ENCODE data around the gene PPP1R9A. TPM values are rescaled to one million over a fixed set of nuclear protein-coding genes. Genes with fewer than 3 reads are reported as not detected.

The PPP1R9A gene
- total RNA-seq, 4 donors from 2014 or later, result 15.7 to 37.6 (median 27.6) TPM

- Histone ChIP-seq H3K4me1 (peaks cover 0 to 43% (median 3%) of the 10 kb centered on the region in 4 donors), H3K27me3 (no peaks in the 10 kb centered on the region), H3K27ac (no peak overlapping the region), H3K36me3 (no peaks in the 10 kb centered on the region), H3K9me3 (no peaks in the 10 kb centered on the region), H3K4me3 (no peak overlapping the region)
- 43 to 49% methylated on average over 4 of the region's 4 CpGs for WGBS, 2 donors
- no peak for DNase-seq (ENCODE audit: low spot score in 2 of 2)
- TF ChIP-seq, protein P1, sequence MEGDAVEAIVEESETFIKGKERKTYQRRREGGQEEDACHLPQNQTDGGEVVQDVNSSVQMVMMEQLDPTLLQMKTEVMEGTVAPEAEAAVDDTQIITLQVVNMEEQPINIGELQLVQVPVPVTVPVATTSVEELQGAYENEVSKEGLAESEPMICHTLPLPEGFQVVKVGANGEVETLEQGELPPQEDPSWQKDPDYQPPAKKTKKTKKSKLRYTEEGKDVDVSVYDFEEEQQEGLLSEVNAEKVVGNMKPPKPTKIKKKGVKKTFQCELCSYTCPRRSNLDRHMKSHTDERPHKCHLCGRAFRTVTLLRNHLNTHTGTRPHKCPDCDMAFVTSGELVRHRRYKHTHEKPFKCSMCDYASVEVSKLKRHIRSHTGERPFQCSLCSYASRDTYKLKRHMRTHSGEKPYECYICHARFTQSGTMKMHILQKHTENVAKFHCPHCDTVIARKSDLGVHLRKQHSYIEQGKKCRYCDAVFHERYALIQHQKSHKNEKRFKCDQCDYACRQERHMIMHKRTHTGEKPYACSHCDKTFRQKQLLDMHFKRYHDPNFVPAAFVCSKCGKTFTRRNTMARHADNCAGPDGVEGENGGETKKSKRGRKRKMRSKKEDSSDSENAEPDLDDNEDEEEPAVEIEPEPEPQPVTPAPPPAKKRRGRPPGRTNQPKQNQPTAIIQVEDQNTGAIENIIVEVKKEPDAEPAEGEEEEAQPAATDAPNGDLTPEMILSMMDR (IDR thresholded peaks at IDR 0.05), result no peak
- TF ChIP-seq EP300 (IDR thresholded peaks at IDR 0.05) (no peak), POLR2A (IDR thresholded peaks at IDR 0.05) (no peak)
These were observed 63.9 kb downstream of the PPP1R9A start for GRCh38 chr7:94971051-94971867.

- H3K9me3 ChIP-seq, result no peaks in the 10 kb centered on the region
- no peaks in the 10 kb centered on the region for H3K36me3 ChIP-seq
- no peak overlapping the region for H3K27ac ChIP-seq
- DNase-seq (ENCODE audit: low spot score in 2 of 2), result no peak
- no peak overlapping the region for H3K4me3 ChIP-seq
- peaks cover 0 to 43% (median 3%) of the 10 kb centered on the region in 4 donors for H3K4me1 ChIP-seq
- H3K27me3 ChIP-seq, result no peaks in the 10 kb centered on the region
- WGBS, 2 donors, result 30 to 34% methylated on average over 2 of the region's 2 CpGs
- no peak for TF ChIP-seq EP300 (IDR thresholded peaks at IDR 0.05)
- no peak for TF ChIP-seq POLR2A (IDR thresholded peaks at IDR 0.05)
- TF ChIP-seq, protein P1 (IDR thresholded peaks at IDR 0.05), result no peak
These were observed 64.9 kb downstream of the PPP1R9A start for GRCh38 chr7:94972296-94972695.

DNA sequence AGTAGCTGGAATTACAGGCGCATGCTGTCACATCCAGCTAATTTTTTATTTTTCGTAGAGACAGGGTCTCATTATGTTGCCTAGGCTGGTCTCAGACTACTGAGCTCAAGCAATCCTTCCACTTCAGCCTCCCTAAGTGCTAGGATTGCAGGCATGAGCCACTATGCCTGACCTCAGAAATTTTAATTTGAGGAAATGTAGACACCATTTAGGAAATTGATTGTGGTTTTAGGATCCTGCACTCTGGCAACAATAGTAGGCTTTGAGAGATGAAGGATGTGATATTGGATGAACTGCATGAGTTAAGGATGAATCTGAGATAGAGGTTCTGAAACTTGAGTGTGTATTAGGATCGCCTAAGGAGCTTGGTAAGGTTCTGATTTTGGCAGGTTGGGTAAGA lies 66.5 kb downstream of the PPP1R9A start:
- Histone ChIP-seq H3K4me3 (no peak overlapping the region), H3K27me3 (no peaks in the 10 kb centered on the region), H3K27ac (no peak overlapping the region), H3K9me3 (no peaks in the 10 kb centered on the region), H3K36me3 (no peaks in the 10 kb centered on the region), H3K4me1 (peaks cover 0 to 43% (median 3%) of the 10 kb centered on the region in 4 donors)
- 95 to 96% methylated on average over 3 of the region's 3 CpGs for WGBS, 2 donors
- TF ChIP-seq POLR2A (IDR thresholded peaks at IDR 0.05) (no peak), EP300 (IDR thresholded peaks at IDR 0.05) (no peak)
- TF ChIP-seq, protein P1 (IDR thresholded peaks at IDR 0.05), result no peak
- DNase-seq (ENCODE audit: low spot score in 2 of 2), result no peak

- Histone ChIP-seq H3K9me3 (no peaks in the 10 kb centered on the region), H3K4me3 (no peak overlapping the region), H3K4me1 (peaks cover 0 to 41% (median 3%) of the 10 kb centered on the region in 4 donors), H3K27ac (no peak overlapping the region), H3K36me3 (no peaks in the 10 kb centered on the region), H3K27me3 (no peaks in the 10 kb centered on the region)
- no peak for DNase-seq (ENCODE audit: low spot score in 2 of 2)
- WGBS, 2 donors, result 70 to 72% methylated on average over 4 of the region's 4 CpGs
- TF ChIP-seq EP300 (IDR thresholded peaks at IDR 0.05), result no peak
- TF ChIP-seq, protein P1 (IDR thresholded peaks at IDR 0.05), result no peak
These were observed 67.0 kb downstream of the PPP1R9A start for GRCh38 chr7:94974423-94974822.

GRCh38 chr7:94975336-94975735 lies 67.9 kb downstream of the PPP1R9A start:
- DNase-seq (ENCODE audit: low spot score in 2 of 2), result no peak
- Histone ChIP-seq H3K27me3 (no peaks in the 10 kb centered on the region), H3K4me3 (no peak overlapping the region), H3K27ac (no peak overlapping the region), H3K4me1 (peaks cover 0 to 37% (median 3%) of the 10 kb centered on the region in 4 donors), H3K36me3 (no peaks in the 10 kb centered on the region), H3K9me3 (no peaks in the 10 kb centered on the region)
- TF ChIP-seq, protein P1 (IDR thresholded peaks at IDR 0.05), result no peak
- TF ChIP-seq EP300 (IDR thresholded peaks at IDR 0.05), result no peak
- TF ChIP-seq POLR2A (IDR thresholded peaks at IDR 0.05), result no peak

All from tibial nerve (tissue), 4 donors.